Panc1 (cell line): Measurements from ENCODE around the gene BAD. TPM values are rescaled to one million over a fixed set of nuclear protein-coding genes. Genes with fewer than 3 reads are reported as not detected.

ENCODE experiments used
- ATAC-seq: fragments of 200-7000 bp; cut with Tn5 transposase; 2 replicates; pipeline ENCODE4 v1.9.1; 2020; ENCODE audit warnings: mild to moderate bottlenecking, moderate library complexity
- BruUV-seq: library from RNA; stranded (reverse); fragments of 400-500 nt; replicated peaks from 2 replicates; lab custom pipeline; 2021; lab: Mats Ljungman, UMichigan
- CTCF ChIA-PET: fragments of 300-600 bp; sonication (Branson Sonifier 250); formaldehyde crosslinking; loops from one replicate; lab custom pipeline; 2022; ENCODE audit warnings: antibody characterized with exemption; lab: Charles Lee
- POLR2A ChIA-PET: fragments of 300-600 bp; sonication (Branson Sonifier 250); formaldehyde crosslinking; loops from one replicate; lab custom pipeline; 2022; ENCODE audit warnings: antibody characterized with exemption; lab: Charles Lee
- DNase-seq: peaks from one replicate; pipeline ENCODE4 v3.0.0-alpha.2; 2010; ENCODE audit warnings: low read depth, low spot score
- H3K27ac ChIP-seq: 2 replicates; pipeline ENCODE4 v1.5.1; 2011; ENCODE audit warnings: mild to moderate bottlenecking, low read length, inconsistent platforms
- H3K27me3 ChIP-seq: fragments of 200-500 bp; sonication (Bioruptor generic); 2 replicates; pipeline ENCODE4 v1.6.0; 2014; ENCODE audit warnings: low read length, inconsistent platforms; ENCODE audit not compliant: control insufficient read depth, insufficient read depth
- H3K36me3 ChIP-seq: fragments of 200-500 bp; sonication (Bioruptor generic); 2 replicates; pipeline ENCODE4 v1.5.1; 2014; ENCODE audit warnings: inconsistent platforms, mild to moderate bottlenecking, low read length, moderate library complexity; ENCODE audit not compliant: control insufficient read depth, insufficient read depth
- H3K4me1 ChIP-seq: 2 replicates; pipeline ENCODE4 v1.5.1; 2011; ENCODE audit warnings: inconsistent platforms, mild to moderate bottlenecking, low read length, moderate library complexity; ENCODE audit not compliant: control insufficient read depth, insufficient read depth
- H3K4me3 ChIP-seq, 2 experiments: 2 replicates each; pipeline ENCODE4 v1.5.1; 2011 to 2012; ENCODE audit warnings: low read depth in 2 of 2, low read length in 2 of 2, mild to moderate bottlenecking in 2 of 2, inconsistent platforms in 1 of 2, moderate library complexity in 1 of 2
- H3K9me3 ChIP-seq: fragments of 200-500 bp; sonication (Bioruptor generic); 2 replicates; pipeline ENCODE4 v1.5.1; 2014; ENCODE audit warnings: low read depth, mild to moderate bottlenecking, inconsistent platforms, low read length, moderate library complexity; ENCODE audit not compliant: control insufficient read depth, insufficient read depth
- CTCF ChIP-seq: fragments of 450-650 bp; IDR thresholded peaks from 2 replicates; pipeline ENCODE4 v1.5.1; 2017; ENCODE audit warnings: mild to moderate bottlenecking
- POLR2AphosphoS5 ChIP-seq: IDR thresholded peaks from 2 replicates; pipeline ENCODE4 v1.6.1; 2012; ENCODE audit warnings: mild to moderate bottlenecking, low read depth, low read length, moderate library complexity
- REST ChIP-seq, 2 experiments: IDR thresholded peaks; 2 replicates each; pipeline ENCODE4 v1.6.1; 2011 to 2012; ENCODE audit warnings: low read depth in 2 of 2, control low read depth in 1 of 2, low read length in 1 of 2, mild to moderate bottlenecking in 1 of 2, moderate library complexity in 1 of 2; ENCODE audit not compliant: insufficient read depth in 1 of 2
- SIN3A ChIP-seq: IDR thresholded peaks from 2 replicates; pipeline ENCODE4 v1.6.1; 2012; ENCODE audit warnings: low read depth, mild to moderate bottlenecking, low read length, moderate library complexity, borderline replicate concordance; ENCODE audit not compliant: insufficient read depth
- TCF7L2 ChIP-seq: IDR thresholded peaks from 2 replicates; pipeline ENCODE4 v1.6.1; 2011; ENCODE audit warnings: mild to moderate bottlenecking, low read depth, low read length, inconsistent platforms
- in situ Hi-C: cut with HindIII; loops from 2 replicates; pipeline ENCODE4 v1.10.0; 2016; ENCODE audit warnings: low sequenced_read_pairs, low pct_unique_long_range_greater_than_20kb
- intact Hi-C: fragments of 100-400 bp; cut with micrococcal nuclease; formaldehyde crosslinking; loops from one replicate; pipeline ENCODE4 v1.10.0; 2022; ENCODE audit not compliant: unreplicated experiment
- total RNA-seq: library from RNA; stranded (reverse); gene quantifications from one replicate; pipeline ENCODE4 v1.2.1, GENCODE V29; 2021; ENCODE audit not compliant: unreplicated experiment

The BAD gene
- total RNA-seq, 1 experiment from 2014 or later: 77.7 TPM

DNA sequence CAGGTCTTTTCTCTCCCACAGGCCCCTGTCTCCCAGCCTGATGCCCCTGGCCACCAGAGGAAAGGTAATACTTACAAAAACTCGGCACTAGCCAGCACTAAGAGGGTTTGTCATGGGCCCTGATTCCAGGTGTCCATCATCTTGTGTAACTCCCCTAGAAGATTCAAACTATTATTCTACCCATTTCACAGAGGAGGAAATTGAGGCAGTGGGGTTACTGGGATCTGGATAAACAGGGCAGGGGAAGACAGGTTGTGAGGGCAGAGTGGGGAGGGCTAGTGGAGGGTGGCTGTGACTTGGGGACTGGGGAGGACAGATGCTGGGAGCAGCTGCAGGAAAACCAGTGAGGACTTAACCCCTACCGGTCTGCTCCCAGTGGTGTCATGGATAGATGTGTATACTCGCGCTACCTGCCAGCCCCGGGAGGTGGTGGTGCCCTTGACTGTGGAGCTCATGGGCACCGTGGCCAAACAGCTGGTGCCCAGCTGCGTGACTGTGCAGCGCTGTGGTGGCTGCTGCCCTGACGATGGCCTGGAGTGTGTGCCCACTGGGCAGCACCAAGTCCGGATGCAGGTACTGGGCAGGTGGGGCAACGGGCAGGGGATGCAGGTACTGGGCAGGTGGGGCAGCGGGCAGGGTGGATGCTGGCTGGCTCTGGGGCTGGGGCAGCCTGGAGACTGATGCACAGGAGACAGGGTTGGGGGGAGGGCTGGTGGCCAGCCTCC lies 48.9 kb downstream of the BAD start:
- H3K9me3 ChIP-seq: no peaks in the 10 kb centered on the region
- H3K36me3 ChIP-seq: no peaks in the 10 kb centered on the region; the same call in 1 of the 2 replicates
- TF ChIP-seq SIN3A: no peak
- TF ChIP-seq TCF7L2: no peak
- TF ChIP-seq CTCF: no peak
- TF ChIP-seq POLR2AphosphoS5: no peak
- TF ChIP-seq REST (IDR thresholded peaks at IDR 0.05; ENCODE audit: insufficient read depth in 1 of 2, low read depth in 2 of 2, low read length in 1 of 2): no peak
- peak overlapping the region; percentile 61 to 75 for H3K4me3 ChIP-seq
- H3K4me1 ChIP-seq: peaks cover 39% of the 10 kb centered on the region
- peak overlapping the region; percentile 69 for H3K27ac ChIP-seq
- in situ Hi-C loops (no loop called here), intact Hi-C loops (no loop called here)
- H3K27me3 ChIP-seq: no peaks in the 10 kb centered on the region
- ATAC-seq: no peak
- POLR2A ChIA-PET: no interaction called here
- CTCF ChIA-PET: no interaction called here
- no peak for DNase-seq
- TSS peak; percentile 77 for BruUV-seq

DNA sequence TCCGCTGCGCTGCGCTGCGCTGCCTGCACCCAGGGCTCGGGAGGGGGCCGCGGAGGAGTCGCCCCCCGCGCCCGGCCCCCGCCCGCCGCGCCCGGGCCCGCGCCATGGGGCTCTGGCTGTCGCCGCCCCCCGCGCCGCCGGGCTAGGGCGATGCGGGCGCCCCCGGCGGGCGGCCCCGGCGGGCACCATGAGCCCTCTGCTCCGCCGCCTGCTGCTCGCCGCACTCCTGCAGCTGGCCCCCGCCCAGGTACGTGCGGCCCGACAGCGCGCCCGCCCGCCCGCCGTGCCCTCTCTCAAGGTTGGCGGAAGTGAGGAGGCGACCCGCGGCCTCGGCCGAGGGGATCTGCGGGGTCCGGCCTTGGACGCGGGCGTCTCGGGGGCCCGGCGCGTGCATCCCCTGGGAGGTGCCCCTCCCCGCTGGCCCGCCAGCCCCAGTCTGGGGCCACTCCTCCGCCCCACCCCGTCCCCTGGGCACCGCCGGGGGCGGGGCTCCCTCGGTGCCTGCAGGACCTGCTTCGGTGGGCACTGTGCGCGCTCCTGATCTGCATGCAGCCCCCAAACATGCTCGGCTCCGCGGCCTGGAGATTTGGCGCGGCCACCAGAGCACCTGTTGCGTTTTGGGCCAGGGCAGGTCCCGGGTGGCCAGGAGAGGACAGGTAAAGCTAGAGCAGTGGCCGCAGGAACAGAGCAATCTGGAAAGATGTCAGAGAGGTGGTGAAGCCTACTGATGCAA lies 49.7 kb downstream of the BAD start:
- no peak for DNase-seq
- no peaks in the 10 kb centered on the region for H3K27me3 ChIP-seq
- H3K27ac ChIP-seq: peak overlapping the region; percentile 69
- no peaks in the 10 kb centered on the region; the same call in 1 of the 2 replicates for H3K36me3 ChIP-seq
- H3K4me1 ChIP-seq: peaks cover 35% of the 10 kb centered on the region
- TF ChIP-seq POLR2AphosphoS5 (no peak), REST (IDR thresholded peaks at IDR 0.05; ENCODE audit: insufficient read depth in 1 of 2, low read depth in 2 of 2, low read length in 1 of 2) (no peak), CTCF (no peak), SIN3A (0 out of 2 replicates have a peak, but pooled peaks have one; percentile 69), TCF7L2 (no peak)
- ChIA-PET CTCF (no interaction called here), POLR2A (no interaction called here)
- peak overlapping the region; percentile 61 to 75 for H3K4me3 ChIP-seq
- intact Hi-C loops: no loop called here
- BruUV-seq: no TSS peak
- H3K9me3 ChIP-seq: no peaks in the 10 kb centered on the region
- in situ Hi-C loops: no loop called here
- ATAC-seq: peak; percentile 69
